ENCODE data around the gene SBF2. TPM values are rescaled to one million over a fixed set of nuclear protein-coding genes. Genes with fewer than 3 reads are reported as not detected.
A peak's percentile ranks its signal among the peaks of the same experiment; 100 is the strongest.

SBF2 gene
- total and polyA plus RNA-seq, 11 donors, result 10.4 to 33.9 (median 20.9) TPM

DNA sequence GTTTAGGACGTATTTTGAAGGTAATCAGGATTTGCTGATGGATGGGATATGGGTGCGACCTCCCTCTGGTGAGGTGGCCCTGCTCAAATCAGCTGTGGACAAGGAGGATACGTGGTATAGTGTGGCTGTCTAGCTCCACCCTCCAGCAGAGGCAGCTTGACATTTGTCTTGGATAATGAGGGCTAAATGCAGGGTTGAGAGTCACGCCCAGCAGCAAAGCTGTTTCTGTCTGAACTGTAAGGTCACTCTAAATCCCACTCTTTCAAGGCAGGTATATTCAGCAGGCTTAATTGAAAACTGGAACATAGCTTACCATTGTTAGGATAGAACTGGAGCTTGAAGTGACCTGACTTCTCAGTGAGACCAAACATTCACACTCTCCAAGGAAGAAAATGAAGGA lies 531.5 kb downstream of the SBF2 start:
- Histone ChIP-seq H3K36me3 (no peaks in the 10 kb centered on the region), H3K4me3 (no peak overlapping the region), H3K4me1 (peaks cover 4 to 52% (median 41%) of the 10 kb centered on the region in 12 donors), H3K27ac (no peak overlapping the region), H3K27me3 (no peaks in the 10 kb centered on the region), H3K9me3 (no peaks in the 10 kb centered on the region)
- TF ChIP-seq, protein P1, sequence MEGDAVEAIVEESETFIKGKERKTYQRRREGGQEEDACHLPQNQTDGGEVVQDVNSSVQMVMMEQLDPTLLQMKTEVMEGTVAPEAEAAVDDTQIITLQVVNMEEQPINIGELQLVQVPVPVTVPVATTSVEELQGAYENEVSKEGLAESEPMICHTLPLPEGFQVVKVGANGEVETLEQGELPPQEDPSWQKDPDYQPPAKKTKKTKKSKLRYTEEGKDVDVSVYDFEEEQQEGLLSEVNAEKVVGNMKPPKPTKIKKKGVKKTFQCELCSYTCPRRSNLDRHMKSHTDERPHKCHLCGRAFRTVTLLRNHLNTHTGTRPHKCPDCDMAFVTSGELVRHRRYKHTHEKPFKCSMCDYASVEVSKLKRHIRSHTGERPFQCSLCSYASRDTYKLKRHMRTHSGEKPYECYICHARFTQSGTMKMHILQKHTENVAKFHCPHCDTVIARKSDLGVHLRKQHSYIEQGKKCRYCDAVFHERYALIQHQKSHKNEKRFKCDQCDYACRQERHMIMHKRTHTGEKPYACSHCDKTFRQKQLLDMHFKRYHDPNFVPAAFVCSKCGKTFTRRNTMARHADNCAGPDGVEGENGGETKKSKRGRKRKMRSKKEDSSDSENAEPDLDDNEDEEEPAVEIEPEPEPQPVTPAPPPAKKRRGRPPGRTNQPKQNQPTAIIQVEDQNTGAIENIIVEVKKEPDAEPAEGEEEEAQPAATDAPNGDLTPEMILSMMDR (IDR thresholded peaks at IDR 0.05), result no peak
- TF ChIP-seq POLR2A (IDR thresholded peaks at IDR 0.05), result no peak
- ATAC-seq, result no peak
- 81 to 88% (median 84%) methylated on average over 4 of the region's 4 CpGs for WGBS, 4 donors
- intact Hi-C loops (cut with DNase I), result loop anchor here in 3 of 10 donors (5.0 to 10.0 kb wide), 4 partner anchors 52 to 560 kb away; no protein-coding TSS in a partner anchor
- no peak for DNase-seq

DNA sequence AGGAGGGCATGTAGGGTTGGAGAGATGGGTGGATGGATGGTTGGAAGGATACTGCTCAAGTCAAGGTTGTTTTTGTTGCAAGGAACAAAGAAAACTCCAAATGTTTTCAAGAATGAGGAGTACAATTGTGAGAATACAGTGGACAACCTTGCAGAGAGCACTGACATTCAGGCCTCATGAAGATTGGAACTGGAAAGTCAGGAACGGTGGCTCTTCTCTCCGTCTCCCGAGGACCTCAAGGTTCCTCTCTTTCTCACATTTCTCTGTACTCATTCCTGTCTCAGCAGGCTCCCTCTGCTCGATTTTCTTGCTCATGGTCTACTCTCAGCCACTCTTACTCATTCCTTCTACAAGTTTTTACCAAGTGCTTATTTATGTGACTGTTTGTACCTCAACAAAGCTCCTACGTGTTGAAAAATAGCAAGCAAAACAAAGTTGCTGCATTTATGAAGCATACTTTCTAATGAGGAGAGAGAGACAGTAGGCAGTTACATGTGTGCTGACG lies 532.5 kb downstream of the SBF2 start:
- DNase-seq (no peak), ATAC-seq (no peak)
- intact Hi-C loops (cut with DNase I), result loop anchor here in 3 of 10 donors (5.0 to 10.0 kb wide), 4 partner anchors 53 to 561 kb away; no protein-coding TSS in a partner anchor
- Histone ChIP-seq H3K27me3 (no peaks in the 10 kb centered on the region), H3K36me3 (no peaks in the 10 kb centered on the region), H3K4me3 (no peak overlapping the region), H3K27ac (no peak overlapping the region), H3K4me1 (peaks cover 4 to 55% (median 42%) of the 10 kb centered on the region in 12 donors), H3K9me3 (no peaks in the 10 kb centered on the region)
- 90 to 92% (median 91%) methylated on average over 6 of the region's 6 CpGs for WGBS, 4 donors
- TF ChIP-seq, protein P1 (IDR thresholded peaks at IDR 0.05), result no peak

DNA sequence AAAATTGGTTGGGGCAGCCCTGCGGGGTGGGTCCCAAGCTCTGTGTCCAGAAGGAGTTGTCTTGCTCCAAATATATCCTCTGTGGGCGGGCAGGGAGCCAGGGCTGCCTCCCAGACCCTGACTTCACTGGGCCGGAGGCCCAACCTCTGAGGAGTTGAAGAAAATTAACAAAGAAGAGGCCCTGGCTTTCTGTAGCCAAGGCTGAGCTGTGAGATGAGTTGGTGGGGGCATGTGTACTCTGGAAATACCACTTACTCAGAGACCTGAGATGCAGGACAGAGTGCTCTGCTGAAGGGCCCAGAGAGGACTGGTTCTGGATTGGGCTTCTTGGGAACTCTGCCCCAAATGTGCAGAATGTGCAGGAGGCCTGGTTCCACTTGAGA lies 533.8 kb downstream of the SBF2 start:
- DNase-seq (peak; percentile 91 to 96 (median 94)), ATAC-seq (peak; percentile 52 to 67 (median 58))
- no peaks in the 10 kb centered on the region for H3K9me3 ChIP-seq
- TF ChIP-seq, protein P1 (IDR thresholded peaks at IDR 0.05), result no peak
- no peak for TF ChIP-seq POLR2A (IDR thresholded peaks at IDR 0.05)
- peaks cover 4 to 58% (median 36%) of the 10 kb centered on the region in 12 donors for H3K4me1 ChIP-seq
- intact Hi-C loops (cut with DNase I), result loop anchor here in 3 of 10 donors (5.0 to 10.0 kb wide), 4 partner anchors 55 to 562 kb away; no protein-coding TSS in a partner anchor
- H3K27ac ChIP-seq, result peak overlapping the region in 11 of 12 donors; percentile 84 to 99 (median 95)
- no peaks in the 10 kb centered on the region for H3K36me3 ChIP-seq
- no peaks in the 10 kb centered on the region for H3K27me3 ChIP-seq
- 2 to 11% (median 7%) methylated on average over 3 of the region's 3 CpGs for WGBS, 4 donors
- H3K4me3 ChIP-seq, result no peak overlapping the region

DNA sequence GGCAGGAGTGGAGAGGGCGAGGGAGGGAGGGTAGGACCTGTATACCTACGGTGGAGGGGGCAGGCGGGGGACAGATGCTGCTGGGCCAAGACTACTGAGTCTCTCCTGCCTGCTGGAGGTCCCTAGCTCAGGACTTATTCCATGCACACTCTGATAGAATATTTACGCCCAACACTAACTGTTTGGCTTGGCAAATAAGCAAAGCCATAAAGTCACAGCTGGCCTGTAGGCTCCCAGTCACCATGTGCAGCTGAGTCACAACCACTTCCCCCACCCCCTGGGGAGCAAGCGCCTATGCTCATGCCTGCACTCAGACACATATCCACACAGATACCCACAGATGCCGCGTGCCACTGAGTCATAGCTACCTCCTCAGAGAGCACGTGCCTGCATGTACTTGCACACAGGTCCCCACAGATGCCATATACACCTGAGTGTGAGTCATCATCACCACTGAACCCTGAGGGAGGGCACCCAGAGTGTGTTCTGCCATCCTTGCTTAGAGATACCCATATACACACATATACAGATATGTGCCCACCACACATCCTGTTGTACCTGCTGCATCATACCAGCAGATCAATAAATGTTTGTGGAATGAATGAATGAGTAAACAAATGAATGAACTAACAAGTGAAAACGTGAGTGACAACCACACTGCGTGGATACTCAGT lies 534.4 kb downstream of the SBF2 start:
- no peaks in the 10 kb centered on the region for H3K27me3 ChIP-seq
- peaks cover 4 to 58% (median 33%) of the 10 kb centered on the region in 12 donors for H3K4me1 ChIP-seq
- peak; percentile 52 to 71 (median 62) for ATAC-seq
- intact Hi-C loops (cut with DNase I), result loop anchor here (2.0 to 10.0 kb wide), 18 partner anchors 43 to 568 kb away; partner anchors contain the start of genes ADM (in 4 of the 10) and WEE1 (in 1 of the 10)
- TF ChIP-seq, protein P1 (IDR thresholded peaks at IDR 0.05), result no peak
- no peak for TF ChIP-seq POLR2A (IDR thresholded peaks at IDR 0.05)
- no peaks in the 10 kb centered on the region for H3K36me3 ChIP-seq
- peak overlapping the region; percentile 77 to 99 (median 92) for H3K27ac ChIP-seq
- peak; percentile 80 to 93 (median 90) for DNase-seq
- 23 to 32% (median 29%) methylated on average over 10 of the region's 10 CpGs for WGBS, 4 donors
- no peaks in the 10 kb centered on the region for H3K9me3 ChIP-seq
- peak overlapping the region in 10 of 12 donors; percentile 60 to 90 (median 74) for H3K4me3 ChIP-seq
